ENCODE measurements around the gene PSMA1. TPM values are rescaled to one million over a fixed set of nuclear protein-coding genes. Genes with fewer than 3 reads are reported as not detected.

PSMA1 gene
- total and polyA plus RNA-seq, 11 donors = 95.5 to 152 (median 131) TPM

DNA sequence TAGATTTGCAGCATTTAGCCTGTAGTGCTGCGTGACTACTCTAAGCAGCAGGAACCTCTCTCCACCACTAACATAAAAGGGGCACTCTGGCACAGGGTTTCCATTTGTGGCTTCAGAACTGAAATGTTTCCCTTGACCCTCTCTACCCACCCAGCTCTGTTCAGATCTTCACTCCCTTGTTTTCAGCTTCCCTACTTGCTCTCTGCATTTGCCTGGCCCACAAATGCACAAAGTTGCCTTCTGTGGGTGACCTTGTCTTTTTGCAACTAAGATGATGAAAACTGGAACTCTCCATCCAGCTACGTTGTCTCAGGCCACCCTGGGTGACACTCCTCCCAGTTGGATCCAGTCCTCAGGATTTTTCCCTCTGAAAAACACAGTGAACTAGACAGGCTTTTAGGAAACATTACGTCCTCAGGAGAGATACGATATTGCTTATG, 19.8 kb upstream of the PSMA1 start:
- DNase-seq (peak in 1 of 5 donors; percentile 15), ATAC-seq (peak; percentile 31 to 56 (median 46))
- Histone ChIP-seq H3K27me3 (no peaks in the 10 kb centered on the region), H3K4me1 (peaks cover 0 to 48% (median 29%) of the 10 kb centered on the region in 12 donors), H3K27ac (peak overlapping the region in 7 of 12 donors; percentile 42 to 75 (median 57)), H3K9me3 (no peaks in the 10 kb centered on the region), H3K4me3 (no peak overlapping the region), H3K36me3 (no peaks in the 10 kb centered on the region)
- WGBS, 4 donors = 61 to 65% (median 62%) methylated on average over 4 of the region's 4 CpGs
- TF ChIP-seq POLR2A (IDR thresholded peaks at IDR 0.05) = no peak
- TF ChIP-seq, protein P1, sequence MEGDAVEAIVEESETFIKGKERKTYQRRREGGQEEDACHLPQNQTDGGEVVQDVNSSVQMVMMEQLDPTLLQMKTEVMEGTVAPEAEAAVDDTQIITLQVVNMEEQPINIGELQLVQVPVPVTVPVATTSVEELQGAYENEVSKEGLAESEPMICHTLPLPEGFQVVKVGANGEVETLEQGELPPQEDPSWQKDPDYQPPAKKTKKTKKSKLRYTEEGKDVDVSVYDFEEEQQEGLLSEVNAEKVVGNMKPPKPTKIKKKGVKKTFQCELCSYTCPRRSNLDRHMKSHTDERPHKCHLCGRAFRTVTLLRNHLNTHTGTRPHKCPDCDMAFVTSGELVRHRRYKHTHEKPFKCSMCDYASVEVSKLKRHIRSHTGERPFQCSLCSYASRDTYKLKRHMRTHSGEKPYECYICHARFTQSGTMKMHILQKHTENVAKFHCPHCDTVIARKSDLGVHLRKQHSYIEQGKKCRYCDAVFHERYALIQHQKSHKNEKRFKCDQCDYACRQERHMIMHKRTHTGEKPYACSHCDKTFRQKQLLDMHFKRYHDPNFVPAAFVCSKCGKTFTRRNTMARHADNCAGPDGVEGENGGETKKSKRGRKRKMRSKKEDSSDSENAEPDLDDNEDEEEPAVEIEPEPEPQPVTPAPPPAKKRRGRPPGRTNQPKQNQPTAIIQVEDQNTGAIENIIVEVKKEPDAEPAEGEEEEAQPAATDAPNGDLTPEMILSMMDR (IDR thresholded peaks at IDR 0.05) = no peak
- intact Hi-C loops (cut with DNase I) = loop anchor here (2.0 to 10.0 kb wide), 9 partner anchors 42 to 535 kb away; partner anchors contain the start of genes PDE3B (in 4 of the 10), CALCB (in 3 of the 10) and CYP2R1 (in 3 of the 10)

DNA sequence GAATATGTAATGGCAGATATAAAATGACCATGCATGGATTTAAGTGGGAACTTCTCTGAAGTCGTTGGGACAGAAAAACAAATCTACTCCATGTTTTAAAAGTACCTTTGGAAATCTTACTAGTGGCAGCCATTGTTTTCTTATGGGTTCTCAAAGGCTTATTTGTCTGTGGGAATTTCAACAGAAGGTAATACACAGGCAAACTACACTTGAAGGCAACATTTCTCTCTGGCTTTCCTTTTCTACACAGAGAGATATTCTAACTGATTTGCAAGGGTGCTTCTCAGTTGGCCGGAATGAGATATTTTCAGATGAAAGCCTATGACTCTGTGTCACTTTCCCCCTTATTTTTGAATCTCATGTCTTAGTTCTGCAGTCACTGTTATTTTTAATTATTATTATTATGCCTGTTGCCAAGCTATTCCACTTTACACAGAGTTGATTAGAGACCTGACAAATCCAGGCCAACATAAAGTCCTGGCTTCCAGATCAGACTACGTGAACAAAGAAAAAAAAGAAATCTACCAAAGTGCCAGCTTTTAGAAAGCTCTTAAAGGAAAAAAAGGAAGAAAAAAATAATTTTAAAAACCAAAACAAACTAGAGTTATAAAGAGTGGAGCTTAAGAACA, 18.9 kb upstream of the PSMA1 start:
- peaks cover 0 to 47% (median 29%) of the 10 kb centered on the region in 12 donors for H3K4me1 ChIP-seq
- ATAC-seq (peak in 3 of 4 donors; percentile 41 to 64 (median 42)), DNase-seq (no peak)
- no peak overlapping the region for H3K4me3 ChIP-seq
- intact Hi-C loops (cut with DNase I) = loop anchor here in 9 of 10 donors (5.0 to 10.0 kb wide), 6 partner anchors 103 to 536 kb away; partner anchors contain the start of genes CALCB (in 3 of the 9), CYP2R1 (in 2 of the 9) and PDE3B (in 1 of the 9)
- H3K36me3 ChIP-seq = no peaks in the 10 kb centered on the region
- no peaks in the 10 kb centered on the region for H3K27me3 ChIP-seq
- H3K9me3 ChIP-seq = no peaks in the 10 kb centered on the region
- TF ChIP-seq POLR2A (IDR thresholded peaks at IDR 0.05) = no peak
- TF ChIP-seq, protein P1 (IDR thresholded peaks at IDR 0.05) = no peak
- 52 to 61% (median 56%) methylated on average over 3 of the region's 3 CpGs for WGBS, 4 donors
- H3K27ac ChIP-seq = peak overlapping the region in 11 of 12 donors; percentile 33 to 75 (median 52)

DNA sequence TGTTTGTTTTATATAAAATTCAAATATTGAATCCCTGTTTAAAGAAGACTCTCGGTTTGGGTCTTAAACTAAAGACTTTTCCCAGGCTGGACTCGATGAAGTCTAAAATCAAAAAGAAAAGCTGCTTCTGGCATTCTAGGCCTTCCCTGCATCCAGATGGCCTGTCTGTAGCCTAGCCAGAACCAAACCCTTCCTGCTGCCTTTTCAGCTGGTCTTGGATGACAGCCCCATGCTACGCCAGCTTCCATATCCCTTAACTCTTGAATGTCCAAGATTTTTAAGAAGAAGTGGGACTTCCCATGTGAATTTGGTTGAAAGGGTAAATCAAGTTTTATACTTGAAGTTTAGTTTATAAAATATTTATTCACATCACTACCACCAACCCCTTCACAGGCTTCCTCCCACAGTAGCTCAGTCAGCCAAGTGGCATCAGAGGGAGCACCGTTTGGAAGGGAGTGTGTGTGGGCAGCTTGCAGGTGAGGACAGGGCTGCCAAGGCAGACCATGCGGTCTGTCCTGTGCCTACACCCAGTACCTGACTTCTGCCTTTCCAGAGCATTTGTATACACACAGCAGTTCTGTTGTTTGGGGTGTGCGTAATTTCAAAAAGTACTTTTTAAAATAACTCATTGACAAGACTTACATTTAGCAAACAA, 18.2 kb upstream of the PSMA1 start:
- Histone ChIP-seq H3K27me3 (no peaks in the 10 kb centered on the region), H3K4me1 (peaks cover 0 to 47% (median 29%) of the 10 kb centered on the region in 12 donors), H3K27ac (peak overlapping the region in 11 of 12 donors; percentile 33 to 75 (median 52)), H3K36me3 (no peaks in the 10 kb centered on the region), H3K4me3 (no peak overlapping the region), H3K9me3 (no peaks in the 10 kb centered on the region)
- ATAC-seq = peak; percentile 45 to 59 (median 54)
- intact Hi-C loops (cut with DNase I) = loop anchor here in 9 of 10 donors (5.0 to 10.0 kb wide), 6 partner anchors 104 to 536 kb away; partner anchors contain the start of genes CALCB (in 3 of the 9), CYP2R1 (in 2 of the 9) and PDE3B (in 1 of the 9)
- TF ChIP-seq POLR2A (IDR thresholded peaks at IDR 0.05) = no peak
- TF ChIP-seq, protein P1 (IDR thresholded peaks at IDR 0.05) = no peak
- WGBS, 4 donors = 60 to 66% (median 61%) methylated on average over 6 of the region's 6 CpGs
- DNase-seq = peak in 3 of 5 donors; percentile 36 to 65 (median 42)
